ENCODE results near the gene HIF1A. TPM values are rescaled to one million over a fixed set of nuclear protein-coding genes. Genes with fewer than 3 reads are reported as not detected.

Gene HIF1A
- total RNA-seq, 3 donors from 2014 or later: 66.9 to 112 (median 71.6) TPM

GRCh38 chr14:61670576-61670975, 24.7 kb upstream of the HIF1A start:
- no peak for ATAC-seq
- DNase-seq: no peak
- intact Hi-C loops (cut with DNase I, micrococcal nuclease): no loop called here
- TF ChIP-seq, protein P1, sequence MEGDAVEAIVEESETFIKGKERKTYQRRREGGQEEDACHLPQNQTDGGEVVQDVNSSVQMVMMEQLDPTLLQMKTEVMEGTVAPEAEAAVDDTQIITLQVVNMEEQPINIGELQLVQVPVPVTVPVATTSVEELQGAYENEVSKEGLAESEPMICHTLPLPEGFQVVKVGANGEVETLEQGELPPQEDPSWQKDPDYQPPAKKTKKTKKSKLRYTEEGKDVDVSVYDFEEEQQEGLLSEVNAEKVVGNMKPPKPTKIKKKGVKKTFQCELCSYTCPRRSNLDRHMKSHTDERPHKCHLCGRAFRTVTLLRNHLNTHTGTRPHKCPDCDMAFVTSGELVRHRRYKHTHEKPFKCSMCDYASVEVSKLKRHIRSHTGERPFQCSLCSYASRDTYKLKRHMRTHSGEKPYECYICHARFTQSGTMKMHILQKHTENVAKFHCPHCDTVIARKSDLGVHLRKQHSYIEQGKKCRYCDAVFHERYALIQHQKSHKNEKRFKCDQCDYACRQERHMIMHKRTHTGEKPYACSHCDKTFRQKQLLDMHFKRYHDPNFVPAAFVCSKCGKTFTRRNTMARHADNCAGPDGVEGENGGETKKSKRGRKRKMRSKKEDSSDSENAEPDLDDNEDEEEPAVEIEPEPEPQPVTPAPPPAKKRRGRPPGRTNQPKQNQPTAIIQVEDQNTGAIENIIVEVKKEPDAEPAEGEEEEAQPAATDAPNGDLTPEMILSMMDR (IDR thresholded peaks at IDR 0.05): no peak
- no peaks in the 10 kb centered on the region for H3K36me3 ChIP-seq (ENCODE audit: low read depth)
- no peaks in the 10 kb centered on the region for H3K4me1 ChIP-seq (ENCODE audit: low read depth)
- H3K4me3 ChIP-seq: no peak overlapping the region
- H3K9me3 ChIP-seq: no peaks in the 10 kb centered on the region

- no peaks in the 10 kb centered on the region for H3K36me3 ChIP-seq (ENCODE audit: low read depth)
- TF ChIP-seq, protein P1 (IDR thresholded peaks at IDR 0.05): no peak
- ATAC-seq (peak; percentile 40), DNase-seq (no peak)
- no peaks in the 10 kb centered on the region for H3K9me3 ChIP-seq
- H3K4me3 ChIP-seq: no peak overlapping the region
- intact Hi-C loops (cut with DNase I, micrococcal nuclease): no loop called here
- H3K4me1 ChIP-seq (ENCODE audit: low read depth): no peaks in the 10 kb centered on the region
These were observed 24.2 kb upstream of the HIF1A start for GRCh38 chr14:61671082-61671481.

DNA sequence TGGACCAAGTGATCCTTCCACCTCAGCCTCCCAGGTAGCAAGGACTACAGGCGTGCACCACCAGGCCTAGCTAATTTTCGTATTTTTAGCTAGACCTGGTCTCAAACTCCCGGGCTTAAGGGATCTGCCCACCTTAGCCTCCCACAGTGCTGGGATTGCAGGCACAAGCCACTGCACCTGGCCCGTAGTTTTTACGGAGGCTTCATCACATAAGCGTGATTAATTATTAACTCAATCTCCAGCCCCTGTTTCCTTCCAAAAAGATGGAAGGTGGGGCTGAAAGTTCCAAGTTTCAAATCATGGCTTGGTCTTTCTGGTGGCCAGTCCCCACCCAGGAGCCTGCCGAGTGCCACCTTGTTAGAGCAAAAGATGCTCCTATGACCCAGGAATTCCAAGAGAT, 22.5 kb upstream of the HIF1A start:
- Histone ChIP-seq H3K4me1 (ENCODE audit: low read depth) (no peaks in the 10 kb centered on the region), H3K36me3 (ENCODE audit: low read depth) (no peaks in the 10 kb centered on the region), H3K9me3 (no peaks in the 10 kb centered on the region), H3K4me3 (no peak overlapping the region)
- TF ChIP-seq, protein P1 (IDR thresholded peaks at IDR 0.05): no peak
- ATAC-seq (no peak), DNase-seq (no peak)
- intact Hi-C loops (cut with DNase I, micrococcal nuclease): no loop called here

GRCh38 chr14:61673305-61673704, 22.0 kb upstream of the HIF1A start:
- no peaks in the 10 kb centered on the region for H3K4me1 ChIP-seq (ENCODE audit: low read depth)
- ATAC-seq (no peak), DNase-seq (no peak)
- TF ChIP-seq, protein P1 (IDR thresholded peaks at IDR 0.05): no peak
- no peaks in the 10 kb centered on the region for H3K9me3 ChIP-seq
- no peak overlapping the region for H3K4me3 ChIP-seq
- no peaks in the 10 kb centered on the region for H3K36me3 ChIP-seq (ENCODE audit: low read depth)
- intact Hi-C loops (cut with DNase I, micrococcal nuclease): no loop called here

GRCh38 chr14:61675291-61675690, 20.0 kb upstream of the HIF1A start:
- ATAC-seq: no peak
- H3K9me3 ChIP-seq: no peaks in the 10 kb centered on the region
- no peak overlapping the region for H3K4me3 ChIP-seq
- intact Hi-C loops (cut with DNase I, micrococcal nuclease): no loop called here
- TF ChIP-seq, protein P1 (IDR thresholded peaks at IDR 0.05): no peak
- no peak for DNase-seq
- no peaks in the 10 kb centered on the region for H3K4me1 ChIP-seq (ENCODE audit: low read depth)
- no peaks in the 10 kb centered on the region for H3K36me3 ChIP-seq (ENCODE audit: low read depth)

- no peak for DNase-seq
- Histone ChIP-seq H3K4me3 (no peak overlapping the region), H3K4me1 (ENCODE audit: low read depth) (no peaks in the 10 kb centered on the region), H3K36me3 (ENCODE audit: low read depth) (no peaks in the 10 kb centered on the region), H3K9me3 (no peaks in the 10 kb centered on the region)
- no peak for ATAC-seq
- intact Hi-C loops (cut with DNase I, micrococcal nuclease): no loop called here
- TF ChIP-seq, protein P1 (IDR thresholded peaks at IDR 0.05): no peak
These were observed 17.8 kb upstream of the HIF1A start for GRCh38 chr14:61677479-61677878.

Data from mucosa of descending colon (tissue), 3 donors.